GM23338 (cell line): ENCODE measurements around the gene TMEM256.

Experiments
- CREB1 ChIP-seq: fragments of 250-450 bp; sonication (Bioruptor Pico); IDR thresholded peaks from 2 replicates; pipeline ENCODE4 v1.5.0; 2020; ENCODE audit warnings: low read depth, mild to moderate bottlenecking, moderate library complexity
- EZH2 ChIP-seq: fragments of 200-600 bp; sonication (generic); IDR thresholded peaks from one replicate; pipeline ENCODE4 v1.8.0; 2017; ENCODE audit warnings: antibody characterized with exemption, mild to moderate bottlenecking, low read depth; ENCODE audit not compliant: unreplicated experiment
- EZH2phosphoT487 ChIP-seq: fragments of 200-600 bp; sonication (generic); IDR thresholded peaks from one replicate; pipeline ENCODE4 v1.8.1; 2018; ENCODE audit warnings: antibody characterized with exemption; ENCODE audit not compliant: unreplicated experiment
- JUNB ChIP-seq: IDR thresholded peaks from one replicate; pipeline ENCODE4 v1.6.1; 2016; ENCODE audit warnings: antibody characterized with exemption; ENCODE audit not compliant: unreplicated experiment
- NANOG ChIP-seq: IDR thresholded peaks from 2 replicates; pipeline ENCODE4 v1.6.1; 2016; ENCODE audit warnings: antibody characterized with exemption, borderline replicate concordance
- POLR2AphosphoS5 ChIP-seq: IDR thresholded peaks from 2 replicates; pipeline ENCODE4 v1.6.1; 2016; ENCODE audit warnings: antibody characterized with exemption, low read depth
- TF ChIP-seq, protein P1 (sequence below), 2 experiments: fragments of 200-600 bp in 1 of 2; sonication (generic) in 1 of 2; conservative IDR thresholded peaks; 2 replicates each; pipeline versions ENCODE4 v1.5.1 to v1.6.1; 2016 to 2017; ENCODE audit warnings: antibody characterized with exemption in 2 of 2, low read depth in 2 of 2, mild to moderate bottlenecking in 2 of 2, moderate library complexity in 1 of 2

DNA sequence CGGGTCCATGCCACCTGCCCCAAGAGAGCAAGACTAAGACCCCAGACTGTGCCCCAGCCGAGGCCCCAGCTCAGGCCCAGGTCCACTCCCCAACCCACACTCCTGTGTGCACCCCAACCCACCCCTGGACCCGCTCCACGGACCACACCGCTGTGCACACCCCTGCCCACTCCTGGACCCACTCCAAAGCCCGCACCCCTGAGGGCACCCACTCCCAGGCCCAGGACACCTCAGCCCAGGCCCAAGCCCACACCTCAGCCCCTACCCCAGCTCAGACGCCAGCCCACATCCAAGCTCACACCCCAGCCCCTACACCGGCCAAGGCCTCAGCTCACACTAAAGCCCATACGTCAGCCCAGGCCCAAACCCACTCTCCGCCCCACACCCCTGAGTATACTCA, 25.8 kb upstream of the TMEM256 start:
- TF ChIP-seq, protein P1, sequence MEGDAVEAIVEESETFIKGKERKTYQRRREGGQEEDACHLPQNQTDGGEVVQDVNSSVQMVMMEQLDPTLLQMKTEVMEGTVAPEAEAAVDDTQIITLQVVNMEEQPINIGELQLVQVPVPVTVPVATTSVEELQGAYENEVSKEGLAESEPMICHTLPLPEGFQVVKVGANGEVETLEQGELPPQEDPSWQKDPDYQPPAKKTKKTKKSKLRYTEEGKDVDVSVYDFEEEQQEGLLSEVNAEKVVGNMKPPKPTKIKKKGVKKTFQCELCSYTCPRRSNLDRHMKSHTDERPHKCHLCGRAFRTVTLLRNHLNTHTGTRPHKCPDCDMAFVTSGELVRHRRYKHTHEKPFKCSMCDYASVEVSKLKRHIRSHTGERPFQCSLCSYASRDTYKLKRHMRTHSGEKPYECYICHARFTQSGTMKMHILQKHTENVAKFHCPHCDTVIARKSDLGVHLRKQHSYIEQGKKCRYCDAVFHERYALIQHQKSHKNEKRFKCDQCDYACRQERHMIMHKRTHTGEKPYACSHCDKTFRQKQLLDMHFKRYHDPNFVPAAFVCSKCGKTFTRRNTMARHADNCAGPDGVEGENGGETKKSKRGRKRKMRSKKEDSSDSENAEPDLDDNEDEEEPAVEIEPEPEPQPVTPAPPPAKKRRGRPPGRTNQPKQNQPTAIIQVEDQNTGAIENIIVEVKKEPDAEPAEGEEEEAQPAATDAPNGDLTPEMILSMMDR (conservative IDR thresholded peaks at IDR 0.05; ENCODE audit: low read depth in 2 of 2): no peak
- TF ChIP-seq POLR2AphosphoS5 (no peak), JUNB (no peak), EZH2 (no peak), CREB1 (CRISPR knock-in tag) (no peak), EZH2phosphoT487 (no peak), NANOG (no peak)
